Tibial nerve (tissue), 4 donors: ENCODE measurements around the gene ING4.

Experiments used
- EP300 ChIP-seq, 2 donors: sonication (generic); formaldehyde crosslinking; IDR thresholded peaks; one replicate each; pipeline ENCODE4 v1.6.1; 2017; ENCODE audit warnings: antibody characterized with exemption in 2 of 2, mild to moderate bottlenecking in 1 of 2
- POLR2A ChIP-seq, 2 donors: fragments of 450-650 bp; IDR thresholded peaks; one replicate each; pipeline ENCODE4 v1.6.1; 2017; ENCODE audit warnings: antibody characterized with exemption in 2 of 2, mild to moderate bottlenecking in 2 of 2, moderate library complexity in 2 of 2
- TF ChIP-seq, protein P1 (sequence below), 5 experiments: fragments of 200-600 bp in 3 of 5; fragments of 450-650 bp in 2 of 5; sonication (generic) in 3 of 5; IDR thresholded peaks; one replicate each; pipeline ENCODE4 v1.5.1; 2016 to 2019; ENCODE audit warnings: antibody characterized with exemption in 5 of 5, mild to moderate bottlenecking in 3 of 5, moderate library complexity in 2 of 5

DNA sequence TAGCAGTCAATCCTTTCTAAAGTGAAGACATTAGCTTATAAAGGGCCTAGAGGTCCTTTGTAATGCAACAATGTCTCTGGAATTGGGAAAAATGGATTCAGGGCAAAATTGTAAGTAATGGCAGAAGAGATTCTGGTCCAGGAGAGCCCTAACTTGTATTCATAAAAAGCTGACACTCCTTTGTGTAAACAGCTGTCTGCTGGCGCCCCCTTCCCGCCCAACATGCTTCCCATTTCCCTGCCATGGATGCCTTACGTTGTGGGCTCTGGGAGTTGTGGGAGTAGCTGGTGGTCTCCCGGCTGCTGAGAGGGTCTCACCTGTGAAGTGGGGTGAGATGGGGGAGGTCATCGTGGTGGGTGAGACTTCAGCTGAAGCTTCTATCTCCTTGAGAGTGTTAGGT is 18.0 kb downstream of the ING4 start:
- TF ChIP-seq, protein P1, sequence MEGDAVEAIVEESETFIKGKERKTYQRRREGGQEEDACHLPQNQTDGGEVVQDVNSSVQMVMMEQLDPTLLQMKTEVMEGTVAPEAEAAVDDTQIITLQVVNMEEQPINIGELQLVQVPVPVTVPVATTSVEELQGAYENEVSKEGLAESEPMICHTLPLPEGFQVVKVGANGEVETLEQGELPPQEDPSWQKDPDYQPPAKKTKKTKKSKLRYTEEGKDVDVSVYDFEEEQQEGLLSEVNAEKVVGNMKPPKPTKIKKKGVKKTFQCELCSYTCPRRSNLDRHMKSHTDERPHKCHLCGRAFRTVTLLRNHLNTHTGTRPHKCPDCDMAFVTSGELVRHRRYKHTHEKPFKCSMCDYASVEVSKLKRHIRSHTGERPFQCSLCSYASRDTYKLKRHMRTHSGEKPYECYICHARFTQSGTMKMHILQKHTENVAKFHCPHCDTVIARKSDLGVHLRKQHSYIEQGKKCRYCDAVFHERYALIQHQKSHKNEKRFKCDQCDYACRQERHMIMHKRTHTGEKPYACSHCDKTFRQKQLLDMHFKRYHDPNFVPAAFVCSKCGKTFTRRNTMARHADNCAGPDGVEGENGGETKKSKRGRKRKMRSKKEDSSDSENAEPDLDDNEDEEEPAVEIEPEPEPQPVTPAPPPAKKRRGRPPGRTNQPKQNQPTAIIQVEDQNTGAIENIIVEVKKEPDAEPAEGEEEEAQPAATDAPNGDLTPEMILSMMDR (IDR thresholded peaks at IDR 0.05), result peak in 4 of 5 experiments; percentile 12 to 54 (median 30)
- TF ChIP-seq POLR2A (IDR thresholded peaks at IDR 0.05), result no peak
- TF ChIP-seq EP300 (IDR thresholded peaks at IDR 0.05), result no peak
